Calu3 (cell line): ENCODE results near the gene BCL3. TPM values are rescaled to one million over a fixed set of nuclear protein-coding genes. Genes with fewer than 3 reads are reported as not detected.

Experiments used
- BruUV-seq: library from RNA; stranded (reverse); fragments of 400-500 nt; replicated peaks from 2 replicates; lab custom pipeline; 2021; lab: Mats Ljungman, UMichigan
- CTCF ChIA-PET: fragments of 300-600 bp; sonication (Branson Sonifier 250); formaldehyde crosslinking; loops from one replicate; lab custom pipeline; 2022; ENCODE audit warnings: antibody characterized with exemption; lab: Charles Lee
- DNase-seq: peaks from one replicate; pipeline ENCODE4 v3.0.0; 2022
- H3K27ac Mint-ChIP-seq: one replicate; pipeline ENCODE4 v1.8.0; 2022; ENCODE audit warnings: mixed read lengths; ENCODE audit not compliant: unreplicated experiment
- H3K27me3 Mint-ChIP-seq: one replicate; pipeline ENCODE4 v1.8.0; 2022; ENCODE audit warnings: mixed read lengths; ENCODE audit not compliant: unreplicated experiment
- H3K36me3 Mint-ChIP-seq: one replicate; pipeline ENCODE4 v1.8.0; 2022; ENCODE audit warnings: mild to moderate bottlenecking, moderate library complexity, mixed read lengths; ENCODE audit not compliant: insufficient read depth, unreplicated experiment
- H3K4me1 Mint-ChIP-seq: one replicate; pipeline ENCODE4 v1.8.0; 2022; ENCODE audit warnings: mild to moderate bottlenecking, low read depth, mixed read lengths; ENCODE audit not compliant: unreplicated experiment
- H3K4me3 Mint-ChIP-seq: one replicate; pipeline ENCODE4 v1.8.0; 2022; ENCODE audit warnings: mild to moderate bottlenecking, low read depth, moderate library complexity, mixed read lengths; ENCODE audit not compliant: unreplicated experiment
- H3K9me3 Mint-ChIP-seq: one replicate; pipeline ENCODE4 v1.8.0; 2022; ENCODE audit warnings: low read depth, mixed read lengths; ENCODE audit not compliant: unreplicated experiment
- CTCF ChIP-seq: fragments of 200-600 bp; IDR thresholded peaks from one replicate; pipeline ENCODE4 v1.8.0; 2022; ENCODE audit warnings: antibody characterized with exemption; ENCODE audit not compliant: unreplicated experiment
- intact Hi-C: fragments of 100-400 bp; cut with micrococcal nuclease; formaldehyde crosslinking; loops from one replicate; pipeline ENCODE4 v1.10.0; 2022; ENCODE audit not compliant: unreplicated experiment
- total RNA-seq: library from RNA; stranded (reverse); gene quantifications from 2 replicates; pipeline ENCODE4 v1.2.3, GENCODE V29; 2022

BCL3 gene
- total RNA-seq, 1 experiment from 2014 or later, result 37.7 TPM

GRCh38 chr19:44744871-44745332, 3.6 kb upstream of the BCL3 start:
- no peaks in the 10 kb centered on the region for H3K27me3 Mint-ChIP-seq
- H3K4me3 Mint-ChIP-seq, result no peak overlapping the region
- no peak for DNase-seq
- H3K9me3 Mint-ChIP-seq, result no peaks in the 10 kb centered on the region
- peaks cover 69% of the 10 kb centered on the region for H3K4me1 Mint-ChIP-seq
- peaks cover 57% of the 10 kb centered on the region for H3K36me3 Mint-ChIP-seq
- no peak for TF ChIP-seq CTCF
- intact Hi-C loops, result no loop called here
- H3K27ac Mint-ChIP-seq, result no peak overlapping the region
- CTCF ChIA-PET, result interaction anchor here (0.6 to 1.2 kb wide), 2 partner anchors 17 to 168 kb away, joined by 3 to 4 read pairs; no protein-coding TSS in a partner anchor
- BruUV-seq, result no TSS peak

- TF ChIP-seq CTCF, result no peak
- H3K27ac Mint-ChIP-seq, result peak overlapping the region; percentile 81
These were observed 3.1 kb upstream of the BCL3 start for GRCh38 chr19:44745341-44745831.

GRCh38 chr19:44745887-44746600, 2.5 kb upstream of the BCL3 start:
- no TSS peak for BruUV-seq
- Mint-ChIP-seq H3K27ac (peak overlapping the region; percentile 81), H3K4me1 (peaks cover 73% of the 10 kb centered on the region), H3K4me3 (no peak overlapping the region), H3K27me3 (no peaks in the 10 kb centered on the region), H3K36me3 (peaks cover 68% of the 10 kb centered on the region), H3K9me3 (no peaks in the 10 kb centered on the region)
- intact Hi-C loops, result no loop called here
- no peak for DNase-seq
- CTCF ChIA-PET, result no interaction called here
- no peak for TF ChIP-seq CTCF

More at GRCh38 chr19:44745341-44745831, 3.1 kb upstream of the BCL3 start:
- intact Hi-C loops, result no loop called here
- no TSS peak for BruUV-seq
- peaks cover 62% of the 10 kb centered on the region for H3K36me3 Mint-ChIP-seq
- H3K4me1 Mint-ChIP-seq, result peaks cover 70% of the 10 kb centered on the region
- CTCF ChIA-PET, result interaction anchor here (0.6 to 1.2 kb wide), 2 partner anchors 16 to 168 kb away, joined by 3 to 4 read pairs; no protein-coding TSS in a partner anchor
- H3K9me3 Mint-ChIP-seq, result no peaks in the 10 kb centered on the region
- DNase-seq, result peak; percentile 52
- no peak overlapping the region for H3K4me3 Mint-ChIP-seq
- no peaks in the 10 kb centered on the region for H3K27me3 Mint-ChIP-seq

GRCh38 chr19:44746616-44746945, 1.9 kb upstream of the BCL3 start:
- Mint-ChIP-seq H3K9me3 (no peaks in the 10 kb centered on the region), H3K36me3 (peaks cover 70% of the 10 kb centered on the region), H3K27ac (peak overlapping the region; percentile 81), H3K4me3 (peak overlapping the region; percentile 72), H3K4me1 (peaks cover 71% of the 10 kb centered on the region), H3K27me3 (no peaks in the 10 kb centered on the region)
- CTCF ChIA-PET, result interaction anchor here (0.6 kb wide), 1 partner anchor 34 kb away, joined by 5 read pairs; no protein-coding TSS in a partner anchor
- no TSS peak for BruUV-seq
- intact Hi-C loops, result no loop called here
- TF ChIP-seq CTCF, result no peak
- DNase-seq, result no peak
